Fibroblast of skin of scalp (primary cell): ENCODE measurements around the gene PLRG1.

Source experiments
- DNase-seq: peaks from one replicate; pipeline ENCODE4 v3.0.0-alpha.2; 2013

Gene PLRG1

DNA sequence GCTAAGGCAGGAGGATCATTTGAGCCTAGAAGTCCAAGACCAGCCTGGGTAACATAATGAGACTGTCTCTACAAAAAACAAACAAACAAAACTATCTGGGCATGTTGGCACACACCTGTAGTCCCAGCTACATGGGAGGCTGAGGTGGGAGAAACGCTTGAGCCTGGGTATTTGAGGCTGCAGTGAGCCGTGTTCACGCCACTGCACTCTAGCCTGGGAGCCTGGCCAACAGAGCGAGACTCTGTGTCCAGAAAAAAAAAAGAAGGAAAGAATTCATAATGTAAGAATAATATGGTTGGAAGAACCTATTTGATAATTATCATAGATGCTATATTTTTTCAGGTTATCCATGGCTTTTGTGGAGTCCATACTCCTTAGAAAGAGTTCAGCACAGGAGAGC, 32.6 kb downstream of the PLRG1 start:
- no peak for DNase-seq

DNA sequence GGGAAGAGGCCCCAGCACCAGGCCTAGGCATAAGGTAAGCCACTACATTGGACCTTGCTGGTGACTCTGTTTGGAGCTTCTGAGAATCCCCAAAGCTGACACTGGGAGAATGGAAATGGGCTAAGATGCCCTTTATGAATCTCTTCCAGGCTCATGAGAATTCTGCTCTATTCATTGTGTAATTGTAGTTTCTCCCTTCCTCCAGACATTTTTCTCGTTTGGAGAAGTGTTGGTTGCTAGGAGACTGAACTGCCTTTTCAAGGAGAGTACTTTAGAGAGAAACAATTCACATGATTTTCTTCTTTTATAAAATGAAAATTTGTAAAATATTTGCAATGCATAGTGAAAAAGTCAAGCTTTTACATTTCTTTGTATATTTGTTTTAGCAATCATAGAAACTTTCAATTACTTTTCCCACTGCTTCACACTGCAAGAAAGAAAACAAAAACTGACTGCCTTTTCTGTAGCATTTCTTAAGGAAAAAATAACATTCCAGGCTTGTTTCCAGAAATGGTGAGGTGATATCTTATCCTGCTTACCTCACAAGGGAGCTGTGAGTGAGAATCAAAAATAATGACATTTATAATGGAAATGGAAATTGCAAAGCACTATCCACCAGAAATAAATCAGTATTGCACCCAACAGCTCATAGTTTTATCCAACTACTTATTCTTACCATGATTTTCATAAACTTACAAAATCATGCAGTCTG, 33.7 kb downstream of the PLRG1 start:
- DNase-seq: no peak

DNA sequence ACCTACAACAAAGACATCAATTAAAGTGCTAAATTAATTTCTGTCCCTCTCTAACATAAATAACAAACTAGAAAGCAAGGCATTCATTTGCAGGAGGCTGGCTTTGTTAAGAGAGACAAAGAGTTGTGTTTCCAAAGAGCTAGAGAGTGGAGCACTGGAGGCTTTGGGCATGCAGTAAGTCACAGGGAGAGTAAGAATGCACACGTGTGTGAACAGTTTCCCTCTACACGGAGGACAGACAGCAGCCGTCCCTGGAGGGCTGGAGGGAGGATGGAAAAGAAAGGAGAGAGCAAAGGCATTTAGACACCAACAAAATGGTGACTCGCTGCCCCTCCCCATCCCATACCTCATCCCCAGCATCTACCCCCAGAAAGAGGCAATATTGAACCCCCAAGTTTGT, 38.2 kb downstream of the PLRG1 start:
- no peak for DNase-seq

DNA sequence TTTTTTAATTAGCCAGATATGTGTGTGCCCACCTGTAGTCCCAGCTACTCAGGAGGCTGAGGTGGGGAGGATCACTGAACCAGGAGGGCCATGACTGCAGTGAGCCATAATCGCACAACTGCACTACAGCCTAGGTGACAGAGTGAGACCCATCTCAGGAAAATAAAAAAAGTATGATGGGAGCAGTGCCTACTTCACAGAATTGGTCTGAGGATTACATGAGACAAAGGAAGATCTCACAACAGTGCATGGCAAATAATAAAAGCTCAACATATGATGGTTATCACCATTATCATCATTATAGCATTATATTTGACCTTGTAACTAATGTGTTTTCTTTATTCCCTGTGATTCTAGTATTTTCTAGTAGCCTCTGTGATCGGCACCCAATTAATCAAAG, 38.7 kb downstream of the PLRG1 start:
- no peak for DNase-seq

DNA sequence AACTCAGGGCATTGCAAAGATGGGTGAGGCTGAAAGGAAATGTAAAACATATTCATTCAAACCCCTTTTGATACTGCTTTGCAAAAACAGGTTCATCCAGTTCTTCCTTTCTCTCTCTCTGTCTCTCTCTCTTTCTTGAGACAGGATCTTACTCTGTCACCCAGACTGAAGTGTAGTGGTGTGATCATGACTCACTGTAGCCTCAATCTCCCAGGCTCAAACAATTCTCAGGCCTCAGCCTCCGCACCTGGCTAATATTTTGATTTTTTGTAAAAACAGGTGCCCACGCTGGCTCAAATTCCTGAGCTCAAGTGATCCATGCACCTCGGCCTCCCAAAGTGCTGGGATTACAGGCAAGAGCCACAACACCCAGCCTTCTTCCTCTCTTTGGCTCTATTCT, 43.0 kb downstream of the PLRG1 start:
- no peak for DNase-seq

DNA sequence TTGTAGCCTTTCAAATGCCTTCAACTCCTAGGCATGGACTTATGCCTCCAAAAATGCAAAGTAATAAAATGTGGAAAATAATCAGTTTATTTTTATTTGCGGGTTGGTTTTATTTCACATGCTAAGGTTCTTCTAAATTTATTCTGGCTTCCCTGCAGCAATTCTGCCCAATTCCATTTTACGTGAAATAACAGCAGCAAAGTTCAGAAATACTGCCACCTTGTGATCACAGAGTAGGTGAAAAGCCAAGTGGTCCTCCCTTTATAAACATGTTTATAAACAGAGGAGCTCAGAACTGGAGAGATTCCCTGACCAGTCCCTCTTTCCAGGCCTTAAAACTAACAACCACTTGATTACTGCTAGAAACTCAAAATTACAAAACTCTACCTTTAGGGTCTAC, 43.9 kb downstream of the PLRG1 start:
- DNase-seq: peak; percentile 35

DNA sequence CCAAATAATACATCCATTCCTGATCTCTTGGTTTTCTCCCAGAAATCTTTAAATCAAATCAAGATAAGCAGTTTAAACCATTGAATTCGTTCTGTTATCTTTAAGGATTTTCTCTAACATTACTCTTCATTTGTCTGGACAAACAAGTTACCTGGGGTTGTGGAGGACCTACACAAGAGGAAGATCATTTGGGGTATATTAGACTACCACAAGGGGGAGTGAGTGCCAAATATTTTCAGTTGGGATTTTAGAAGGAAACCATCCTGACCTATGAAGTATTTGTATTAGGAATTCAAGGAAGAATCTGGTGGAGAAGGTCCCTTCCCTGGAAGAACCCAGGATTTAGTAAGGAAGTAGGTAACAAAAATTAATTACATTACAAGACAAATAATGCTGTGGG, 46.6 kb downstream of the PLRG1 start:
- peak; percentile 11 for DNase-seq

DNA sequence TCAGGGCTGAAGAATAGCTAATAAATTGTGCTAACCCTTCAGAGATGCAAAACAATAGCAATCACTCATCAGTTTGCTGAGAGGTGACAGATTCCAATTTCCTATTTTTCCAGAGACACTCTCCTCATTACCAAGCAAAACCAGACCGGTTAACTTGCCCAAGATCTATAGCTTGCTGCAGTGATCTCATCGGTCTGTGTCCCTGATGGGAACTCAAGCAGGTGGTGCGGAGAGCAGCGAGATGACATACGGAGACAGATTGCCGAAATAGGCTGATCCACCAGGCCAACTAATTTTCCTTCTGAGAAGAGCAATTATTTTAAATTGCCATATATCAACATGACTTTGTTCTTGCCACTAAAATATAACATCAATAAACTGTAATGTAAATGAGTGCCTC, 48.1 kb downstream of the PLRG1 start:
- no peak for DNase-seq

DNA sequence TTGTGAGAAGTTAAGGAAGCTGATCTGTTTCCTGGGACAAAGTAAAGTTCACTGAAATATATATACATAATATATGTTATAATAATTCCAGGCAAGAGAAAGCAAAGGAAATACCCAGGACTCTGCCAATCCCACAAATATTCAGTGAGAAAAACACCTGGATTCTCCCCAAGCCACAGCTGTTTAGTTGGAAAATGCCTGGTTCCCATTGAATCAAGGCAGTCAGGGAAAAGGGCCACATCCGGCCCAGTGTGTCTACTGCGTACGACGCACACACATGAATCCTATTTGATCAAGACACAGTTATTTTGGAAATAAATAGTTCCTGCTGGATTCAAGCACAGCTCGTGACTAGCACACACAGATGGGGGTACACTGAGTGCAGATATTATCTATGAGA, 52.3 kb downstream of the PLRG1 start:
- DNase-seq: peak; percentile 6

DNA sequence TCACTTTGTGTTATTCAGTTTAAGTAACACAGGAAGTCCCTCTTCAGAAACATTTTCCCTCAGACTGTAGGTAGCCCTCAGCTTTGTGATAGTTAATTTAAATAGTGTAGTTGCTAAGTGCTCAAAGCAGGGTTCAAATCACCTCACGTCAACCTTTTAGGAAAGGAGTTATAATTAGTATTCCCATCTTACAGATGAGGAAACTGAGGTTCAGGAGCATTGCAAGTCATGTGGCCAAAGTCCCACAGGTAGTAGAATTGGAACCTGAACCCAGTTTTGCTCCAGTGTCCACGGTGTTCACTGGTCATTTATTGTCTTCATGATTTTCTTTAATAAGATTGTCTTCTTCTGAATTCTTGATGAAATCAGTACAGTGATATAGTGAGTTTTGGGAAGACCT, 54.3 kb downstream of the PLRG1 start:
- DNase-seq: no peak

DNA sequence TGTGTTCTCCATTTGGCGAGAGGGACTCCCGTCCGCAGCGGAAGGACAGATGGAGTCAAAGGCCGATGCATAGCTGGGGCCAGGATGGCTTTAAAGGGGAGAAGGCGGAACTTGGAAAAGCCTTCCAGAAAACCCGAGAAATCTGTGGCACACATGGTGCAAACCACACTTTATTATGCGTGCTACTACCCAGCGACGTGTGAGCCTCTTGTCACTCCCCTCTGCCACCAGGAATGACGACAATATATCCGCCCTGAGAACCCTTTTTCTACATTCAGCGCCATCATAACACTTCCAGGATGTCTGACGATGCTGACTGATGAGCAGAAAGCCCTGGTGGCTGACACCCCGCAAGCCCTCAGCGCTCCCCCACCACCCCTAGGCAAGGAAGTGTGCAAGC, 57.9 kb downstream of the PLRG1 start:
- no peak for DNase-seq

DNA sequence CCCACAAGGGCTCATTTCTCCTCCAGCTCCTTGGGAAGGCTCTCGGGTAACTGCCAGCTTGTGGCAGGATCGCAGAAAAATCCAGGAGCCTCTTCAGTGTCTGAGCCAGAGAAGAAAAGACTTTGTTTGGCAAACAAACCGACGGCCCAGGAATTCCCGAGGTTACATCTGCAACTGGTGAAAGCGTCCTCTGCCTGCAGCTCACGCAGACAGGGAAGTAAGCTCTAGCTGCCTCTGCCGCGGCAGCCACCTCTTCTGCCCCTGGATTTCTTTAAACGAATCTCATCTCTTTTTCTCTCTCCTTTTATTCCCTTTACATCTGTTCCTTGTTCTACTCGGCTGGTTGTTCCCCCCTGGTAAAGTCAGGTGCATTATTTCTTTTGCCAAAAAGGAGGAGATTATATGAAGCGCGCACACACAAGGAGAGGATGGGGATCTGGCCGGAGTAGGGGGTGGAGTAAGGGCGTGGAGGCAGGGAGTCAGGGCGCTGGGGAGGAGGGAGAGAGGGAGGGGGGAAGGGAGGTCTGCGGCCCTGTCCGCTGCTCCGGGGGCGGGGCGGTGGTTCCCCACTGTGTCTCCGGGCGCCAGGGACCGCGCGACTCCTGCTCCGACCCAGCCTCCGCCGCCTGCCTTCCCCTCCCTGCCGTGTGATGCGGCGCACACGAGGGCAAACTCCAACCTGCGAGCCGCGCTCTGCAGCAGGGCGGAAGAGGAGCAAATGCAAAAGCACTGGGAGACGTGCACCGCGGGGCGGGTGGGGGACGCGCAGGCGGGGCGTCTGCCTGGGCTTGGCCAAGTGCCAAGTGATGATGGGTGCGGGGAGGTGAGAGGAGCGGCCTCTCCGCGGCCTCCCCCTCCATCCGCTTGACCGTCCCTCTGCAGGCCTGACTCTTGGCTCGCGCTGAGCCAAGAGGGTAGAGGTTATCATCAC, 58.6 kb downstream of the PLRG1 start, which contains the start of gene DCHS2:
Gene DCHS2 (minus strand): TSS at position 459 of the 931 bp plus-strand sequence. CDS start 444 bp downstream, at position 15.
- peak; percentile 11 for DNase-seq

DNA sequence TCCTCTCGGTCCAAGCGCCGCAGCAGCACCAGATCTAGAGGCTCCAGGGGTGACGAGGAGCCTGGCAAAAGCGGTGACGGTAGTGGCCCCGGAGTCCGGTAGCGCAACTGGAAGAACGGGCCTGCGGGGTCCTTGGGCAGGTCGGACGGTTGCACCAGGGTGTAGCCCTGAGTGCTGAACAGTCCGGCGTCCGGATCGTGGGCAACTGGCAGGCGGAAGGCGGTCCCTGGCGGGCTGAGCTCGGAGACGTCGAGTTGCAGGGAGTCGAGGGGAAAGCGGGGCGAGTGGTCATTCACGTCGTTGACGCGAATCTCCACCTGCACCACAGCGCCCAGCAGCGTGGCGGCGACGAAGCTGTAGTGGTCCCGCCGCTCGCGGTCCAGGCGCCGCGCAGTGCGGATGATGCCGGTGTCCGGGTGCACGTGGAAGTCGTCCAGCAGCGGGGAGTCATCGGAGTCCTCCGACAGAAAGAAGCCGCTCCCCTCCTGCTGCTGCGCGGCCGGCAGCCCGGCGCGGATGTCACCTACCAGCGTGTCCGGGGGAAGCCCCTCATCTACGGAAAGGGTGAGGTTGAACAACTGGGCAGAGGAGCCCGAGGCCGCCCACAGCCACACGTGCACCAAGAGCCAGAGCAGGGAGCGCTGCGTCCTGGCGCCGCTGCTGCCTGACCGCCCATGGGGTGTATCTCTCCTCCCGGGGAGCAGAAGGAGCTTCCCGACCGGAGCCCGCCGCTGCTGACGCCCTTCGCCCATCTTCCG, 59.4 kb downstream of the PLRG1 start:
- DNase-seq: no peak

DNA sequence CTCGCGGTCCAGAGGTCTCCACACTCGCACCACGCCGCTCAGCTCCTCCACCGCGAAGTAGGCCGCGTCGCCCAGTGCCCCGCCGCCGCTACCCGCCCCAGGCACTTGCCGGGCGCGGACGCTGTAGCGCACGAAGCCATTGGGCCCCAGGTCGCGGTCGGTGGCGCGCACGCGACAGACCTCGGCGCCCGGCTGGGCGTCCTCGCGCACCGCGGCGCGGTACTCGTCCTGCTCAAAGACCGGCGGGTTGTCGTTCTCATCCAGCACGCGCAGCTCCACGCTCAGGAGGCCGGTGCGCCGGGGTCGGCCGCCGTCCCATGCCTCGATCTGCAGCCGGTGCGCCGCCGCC, 60.0 kb downstream of the PLRG1 start:
- no peak for DNase-seq

DNA sequence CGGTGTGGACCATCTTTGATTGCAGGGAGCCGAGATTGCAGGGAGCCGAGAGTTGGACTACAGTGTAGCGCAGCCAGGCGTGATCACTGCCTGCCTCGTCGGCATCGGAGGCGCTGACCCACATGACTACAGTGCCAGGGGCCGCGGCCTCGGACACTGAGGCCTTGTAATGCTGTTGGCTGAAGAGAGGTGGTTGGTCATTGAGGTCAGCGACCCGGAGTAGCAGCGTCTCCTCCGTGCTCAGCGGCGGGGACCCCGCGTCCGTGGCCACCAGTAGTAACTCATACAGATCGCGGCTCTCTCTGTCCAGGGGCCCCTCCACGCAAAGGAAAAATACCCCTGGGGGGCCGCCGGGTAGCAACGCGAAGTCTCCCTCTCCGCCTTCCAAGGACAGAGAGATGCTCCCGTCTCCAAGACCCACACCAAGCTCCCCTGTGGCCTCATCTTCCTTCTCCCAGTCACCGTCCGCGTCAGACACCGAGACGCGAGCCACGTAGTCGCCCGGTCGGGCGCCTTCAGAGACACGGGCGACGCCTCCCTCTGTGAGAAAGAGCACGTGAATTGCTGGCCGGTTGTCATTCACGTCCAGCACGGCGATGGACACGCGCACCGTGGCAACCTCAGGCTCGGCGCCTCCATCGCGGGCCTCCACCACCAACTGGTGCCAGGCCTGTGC, 60.5 kb downstream of the PLRG1 start:
- DNase-seq: no peak

DNA sequence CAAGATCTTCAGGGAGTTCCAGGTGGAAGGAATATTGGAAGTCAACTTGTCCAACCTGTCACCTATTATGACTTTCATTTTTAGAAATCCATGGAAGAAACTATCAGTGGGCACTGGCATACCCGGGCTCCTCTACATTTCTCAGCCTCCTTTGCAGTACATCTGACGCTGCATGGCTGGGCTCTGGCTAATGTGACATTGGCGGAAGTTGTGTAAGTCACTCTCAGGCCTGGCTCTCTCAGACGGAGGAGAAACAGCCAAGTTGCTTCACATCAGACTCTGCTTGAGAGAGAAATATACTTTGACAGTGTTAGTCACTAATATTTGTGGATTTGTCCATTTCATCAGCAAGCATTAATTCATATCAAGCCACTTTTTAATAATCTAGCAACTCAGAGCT, 63.1 kb downstream of the PLRG1 start:
- DNase-seq: no peak

DNA sequence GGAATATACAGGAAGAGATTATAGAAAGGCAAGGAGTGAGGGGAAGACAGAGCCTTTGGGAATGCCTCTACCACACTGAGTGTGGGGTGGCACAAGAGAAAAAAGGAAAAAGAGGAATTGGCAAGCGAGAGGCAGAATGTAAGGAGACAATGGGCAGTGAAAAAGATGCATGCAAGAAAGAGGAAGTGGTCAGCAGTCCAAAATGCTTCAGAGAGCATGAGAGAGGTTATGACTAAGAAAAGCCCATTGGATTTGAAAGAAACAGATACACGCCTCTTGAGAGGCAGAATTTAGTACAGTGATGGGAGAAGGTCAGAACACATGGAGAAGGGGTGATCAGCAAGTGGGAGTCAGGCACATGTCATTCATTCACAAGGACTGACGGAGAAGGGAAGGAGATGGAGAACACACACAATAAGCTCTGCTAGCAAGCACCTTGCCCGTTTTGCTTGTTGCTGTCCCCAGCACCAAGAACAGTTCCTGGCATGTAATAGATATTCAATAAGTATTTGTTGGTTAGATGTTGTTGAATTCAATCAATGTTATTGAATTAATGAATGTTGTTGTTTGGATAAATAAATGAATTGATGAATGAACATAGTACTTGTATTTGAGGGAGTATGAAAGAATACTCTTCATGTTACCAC, 65.0 kb downstream of the PLRG1 start:
- DNase-seq: no peak
